ENCODE data around the gene SLC7A14. TPM values are rescaled to one million over a fixed set of nuclear protein-coding genes. Genes with fewer than 3 reads are reported as not detected.

The SLC7A14 gene
- total and polyA plus RNA-seq, 2 donors (not counting 1 experiment from before 2014, with no cell fraction given) = not detected

- Histone ChIP-seq H3K27me3 (replicated peaks in 1 of 4; ENCODE audit: control extremely low read depth in 1 of 4, control insufficient read depth in 3 of 4, insufficient read depth in 4 of 4, low read length in 3 of 4) (peaks cover 0 to 32% (median 24%) of the 10 kb centered on the region in 4 experiments), H3K9ac (ENCODE audit: low read length) (no peak overlapping the region), H3K4me3 (ENCODE audit: control extremely low read depth in 1 of 5, extremely low read depth in 1 of 5, insufficient read depth in 1 of 5, low read depth in 2 of 5, low read length in 4 of 5) (no peak overlapping the region), H3K27ac (ENCODE audit: low read length in 2 of 2) (no peak overlapping the region), H2AFZ (ENCODE audit: insufficient read depth, low read depth, low read length, poor library complexity, severe bottlenecking) (no peak overlapping the region), H3K79me2 (ENCODE audit: control insufficient read depth, insufficient read depth, low read length) (no peaks in the 10 kb centered on the region), H3K4me1 (ENCODE audit: control insufficient read depth in 2 of 2, insufficient read depth in 2 of 2, low read length in 2 of 2) (peaks cover 23% of the 10 kb centered on the region in 2 donors), H3K4me2 (replicated peaks; ENCODE audit: low read depth, low read length, poor library complexity, severe bottlenecking) (no peak overlapping the region), H4K20me1 (ENCODE audit: control insufficient read depth, insufficient read depth, low read length, poor library complexity, severe bottlenecking) (no peaks in the 10 kb centered on the region), H3K36me3 (replicated peaks in 1 of 2; ENCODE audit: control extremely low read depth in 1 of 2, control insufficient read depth in 1 of 2, extremely low read depth in 1 of 2, insufficient read depth in 2 of 2, low read length in 1 of 2) (no peaks in the 10 kb centered on the region), H3K9me3 (ENCODE audit: control extremely low read depth in 1 of 3, control insufficient read depth in 2 of 3, insufficient read depth in 1 of 3, low read length in 2 of 3) (peaks cover 0 to 19% (median 0%) of the 10 kb centered on the region in 3 donors)
- peak overlapping the region; percentile 88 for H3K4me3 Mint-ChIP-seq
- intact Hi-C loops (cut with micrococcal nuclease) = loop anchor here (10.0 kb wide), 1 partner anchor 552 kb away; the partner anchor contains the start of gene LRRC31
- CTCF ChIA-PET = interaction anchor here (0.9 to 10.1 kb wide), 5 partner anchors 9 to 394 kb away, joined by 3 to 76 read pairs (median 5); no protein-coding TSS in a partner anchor
- DNase-seq (no peak), ATAC-seq (ENCODE audit: low read depth) (no peak)
- H3K4me1 Mint-ChIP-seq = peaks cover 18% of the 10 kb centered on the region
- TF ChIP-seq EZH2 (IDR thresholded peaks at IDR 0.05; ENCODE audit: borderline replicate concordance, insufficient read depth, low read depth, low read length, poor library complexity, severe bottlenecking) (no peak), CTCF (IDR thresholded peaks at IDR 0.05) (no peak)
- peaks cover 30% of the 10 kb centered on the region for H3K27me3 Mint-ChIP-seq
- POLR2A ChIA-PET = no interaction called here
- no peaks in the 10 kb centered on the region for H3K9me3 Mint-ChIP-seq (ENCODE audit: insufficient read depth)
- no peak overlapping the region for H3K27ac Mint-ChIP-seq
- no CpG with 5 or more reads among the region's 1 CpG for WGBS (ENCODE audit: insufficient coverage)
These were observed 168.8 kb downstream of the SLC7A14 start for GRCh38 chr3:170417090-170417489.

- H3K27me3 Mint-ChIP-seq = peaks cover 22% of the 10 kb centered on the region
- no peaks in the 10 kb centered on the region for H3K9me3 Mint-ChIP-seq (ENCODE audit: insufficient read depth)
- H3K4me3 ChIP-seq (ENCODE audit: control extremely low read depth in 1 of 5, extremely low read depth in 1 of 5, insufficient read depth in 1 of 5, low read depth in 2 of 5, low read length in 4 of 5) = no peak overlapping the region
- peaks cover 10% of the 10 kb centered on the region for H3K4me1 Mint-ChIP-seq
- H2AFZ ChIP-seq (ENCODE audit: insufficient read depth, low read depth, low read length, poor library complexity, severe bottlenecking) = no peak overlapping the region
- no peak overlapping the region for H3K27ac Mint-ChIP-seq
- H3K4me1 ChIP-seq (ENCODE audit: control insufficient read depth in 2 of 2, insufficient read depth in 2 of 2, low read length in 2 of 2) = peaks cover 10 to 11% of the 10 kb centered on the region in 2 donors
- H3K27me3 ChIP-seq (replicated peaks in 1 of 4; ENCODE audit: control extremely low read depth in 1 of 4, control insufficient read depth in 3 of 4, insufficient read depth in 4 of 4, low read length in 3 of 4) = peaks cover 0 to 18% (median 12%) of the 10 kb centered on the region in 4 experiments
- no peak overlapping the region for H3K4me3 Mint-ChIP-seq
- H3K9me3 ChIP-seq (ENCODE audit: control extremely low read depth in 1 of 3, control insufficient read depth in 2 of 3, insufficient read depth in 1 of 3, low read length in 2 of 3) = peaks cover 0 to 5% (median 0%) of the 10 kb centered on the region in 3 donors
- ATAC-seq (ENCODE audit: low read depth) (peak; percentile 58), DNase-seq (peak; percentile 65)
- WGBS (ENCODE audit: insufficient coverage) = 0% methylated on average over 2 of the region's 5 CpGs
- H3K4me2 ChIP-seq (replicated peaks; ENCODE audit: low read depth, low read length, poor library complexity, severe bottlenecking) = no peak overlapping the region
- ChIA-PET POLR2A (no interaction called here), CTCF (interaction anchor here (0.6 to 10.1 kb wide), 33 partner anchors 14 to 651 kb away, joined by 3 to 120 read pairs (median 4); partner anchors contain the start of gene SKIL)
- peak; percentile 92 for TF ChIP-seq CTCF (IDR thresholded peaks at IDR 0.05)
- no peak for TF ChIP-seq EZH2 (IDR thresholded peaks at IDR 0.05; ENCODE audit: borderline replicate concordance, insufficient read depth, low read depth, low read length, poor library complexity, severe bottlenecking)
- no peaks in the 10 kb centered on the region for H3K36me3 ChIP-seq (replicated peaks in 1 of 2; ENCODE audit: control extremely low read depth in 1 of 2, control insufficient read depth in 1 of 2, extremely low read depth in 1 of 2, insufficient read depth in 2 of 2, low read length in 1 of 2)
- no peaks in the 10 kb centered on the region for H4K20me1 ChIP-seq (ENCODE audit: control insufficient read depth, insufficient read depth, low read length, poor library complexity, severe bottlenecking)
- H3K79me2 ChIP-seq (ENCODE audit: control insufficient read depth, insufficient read depth, low read length) = no peaks in the 10 kb centered on the region
- intact Hi-C loops (cut with micrococcal nuclease) = loop anchor here (1.0 to 10.0 kb wide), 7 partner anchors 42 to 652 kb away; partner anchors contain the start of genes GPR160, LRRC31 and SKIL
- H3K27ac ChIP-seq (ENCODE audit: low read length in 2 of 2) = no peak overlapping the region
- H3K9ac ChIP-seq (ENCODE audit: low read length) = no peak overlapping the region
These were observed 171.6 kb downstream of the SLC7A14 start for GRCh38 chr3:170414202-170414663.
